ENCODE results near the gene CYBC1. TPM values are rescaled to one million over a fixed set of nuclear protein-coding genes. Genes with fewer than 3 reads are reported as not detected.

Gene CYBC1
- total and polyA plus RNA-seq, 2 of the 8 experiments (the other 6 are each of a cell fraction or from before 2014, with no cell fraction given): 74.6 to 81.4 TPM

GRCh38 chr17:82444941-82445521, 5.5 kb downstream of the CYBC1 start:
- Histone ChIP-seq H2AK5ac (ENCODE audit: low read depth, low read length) (no peak overlapping the region), H4K20me1 (replicated peaks in 1 of 2; ENCODE audit: control insufficient read depth in 1 of 2, insufficient read depth in 2 of 2, low read length in 2 of 2) (peaks cover 2 to 31% of the 10 kb centered on the region in 2 experiments), H2BK5ac (ENCODE audit: low read depth, low read length) (no peak overlapping the region), H3K14ac (ENCODE audit: insufficient read length) (no peak overlapping the region), H4K5ac (ENCODE audit: insufficient read length, low read depth, low read length) (no peak overlapping the region), H3K9me3 (ENCODE audit: insufficient read depth in 2 of 2, low read depth in 1 of 2, low read length in 1 of 2) (no peaks in the 10 kb centered on the region), H3K79me1 (ENCODE audit: low read depth, low read length) (no peaks in the 10 kb centered on the region; the same call in 1 of the 2 replicates), H2BK15ac (ENCODE audit: low read length) (no peak overlapping the region), H3K36me3 (ENCODE audit: control insufficient read depth in 2 of 4, insufficient read depth in 4 of 4, low read length in 3 of 4) (peaks cover 4 to 17% (median 12%) of the 10 kb centered on the region in 4 experiments; a peak in 4 of 8 replicates), H2BK120ac (replicated peaks; ENCODE audit: low read depth, low read length) (no peak overlapping the region), H2AFZ (ENCODE audit: low read length) (no peak overlapping the region), H3K4me2 (ENCODE audit: insufficient read depth in 1 of 2, low read depth in 2 of 2, low read length in 2 of 2) (no peak overlapping the region), H3K9ac (replicated peaks in 1 of 4; ENCODE audit: extremely low read depth in 1 of 4, low read depth in 3 of 4, low read length in 3 of 4) (no peak overlapping the region), H3K4ac (replicated peaks; ENCODE audit: insufficient read length, low read depth, low read length) (no peak overlapping the region), H3K56ac (replicated peaks; ENCODE audit: insufficient read length, low read depth, low read length) (no peak overlapping the region), H3K27ac (ENCODE audit: low read depth, low read length) (no peak overlapping the region), H2BK20ac (ENCODE audit: low read length) (no peak overlapping the region), H3K18ac (ENCODE audit: extremely low read depth, low read length) (no peak overlapping the region), H3K4me3 (ENCODE audit: extremely low read depth in 1 of 4, insufficient read depth in 2 of 4, low read depth in 3 of 4, low read length in 4 of 4) (no peak overlapping the region), H4K8ac (ENCODE audit: extremely low read depth, insufficient read depth, low read length) (no peak overlapping the region), H3K23ac (ENCODE audit: insufficient read length) (no peak overlapping the region), H3K4me1 (replicated peaks in 1 of 4; ENCODE audit: control insufficient read depth in 3 of 4, insufficient read depth in 4 of 4, low read length in 3 of 4) (peaks cover 0 to 22% (median 12%) of the 10 kb centered on the region in 4 experiments; a peak in 6 of 7 replicates), H2BK12ac (ENCODE audit: low read depth, low read length) (no peak overlapping the region), H3K79me2 (ENCODE audit: control insufficient read depth in 1 of 2, insufficient read depth in 2 of 2, low read length in 2 of 2) (peaks cover 0 to 4% of the 10 kb centered on the region in 2 experiments; a peak in 1 of 4 replicates), H4K91ac (replicated peaks; ENCODE audit: insufficient read length, low read length) (no peak overlapping the region), H3K27me3 (replicated peaks in 1 of 4; ENCODE audit: control insufficient read depth in 3 of 4, extremely low read depth in 1 of 4, insufficient read depth in 3 of 4, low read length in 3 of 4) (no peaks in the 10 kb centered on the region), H3K23me2 (ENCODE audit: low read depth, low read length) (peaks cover 2% of the 10 kb centered on the region; the same call in 1 of the 2 replicates)
- WGBS, 2 experiments (ENCODE audit: extremely low coverage in 1 of 2, insufficient coverage in 1 of 2, insufficient read length in 1 of 2, insufficient replicate concordance in 2 of 2, low coverage in 1 of 2, low lambda C conversion rate in 2 of 2, missing lambda C conversion rate in 1 of 2): 89% methylated on average over 18 of the region's 19 CpGs; no CpG with 5 or more reads in 1 of the 2 experiments
- FAIRE-seq (no peak), DNase-seq (ENCODE audit: low read depth in 1 of 2, low spot score in 2 of 2) (no peak)
- CTCF ChIA-PET (ENCODE audit: partially characterized antibody): interaction anchor here (1.0 to 2.8 kb wide), 2 partner anchors 21 to 48 kb away, joined by 3 to 11 read pairs; no protein-coding TSS in a partner anchor
- POLR2A ChIA-PET (ENCODE audit: partially characterized antibody): interaction anchor here (0.6 to 3.9 kb wide), 4 partner anchors 11 to 403 kb away, joined by 3 to 19 read pairs (median 4); no protein-coding TSS in a partner anchor
- TF ChIP-seq NANOG (IDR thresholded peaks at IDR 0.05; ENCODE audit: insufficient read depth, low read depth, low read length, poor library complexity, severe bottlenecking) (no peak), CBX8 (IDR thresholded peaks at IDR 0.05; ENCODE audit: borderline replicate concordance, low read depth, low read length) (no peak), PHF8 (conservative IDR thresholded peaks at IDR 0.05; ENCODE audit: low read depth, low read length) (no peak), CEBPB (IDR thresholded peaks at IDR 0.05; ENCODE audit: low read depth, low read length) (no peak), SAP30 (IDR thresholded peaks at IDR 0.05; ENCODE audit: insufficient read depth, insufficient replicate concordance, low read length) (no peak)

All from H1 (cell line).